Psoas muscle (tissue), 8 donors: Measurements from ENCODE around the gene METTL15. TPM values are rescaled to one million over a fixed set of nuclear protein-coding genes. Genes with fewer than 3 reads are reported as not detected.
A peak's percentile ranks its signal among the peaks of the same experiment; 100 is the strongest.

Experiments used
- ATAC-seq, 4 donors: fragments of 200-7000 bp; cut with Tn5 transposase; one replicate each; pipeline ENCODE4 v1.9.1; 2020; ENCODE audit warnings: moderate library complexity in 3 of 4, mild to moderate bottlenecking in 2 of 4
- DNase-seq, 2 donors: peaks; one replicate each; pipeline ENCODE4 v3.0.0-alpha.2; 2020
- H3K27ac ChIP-seq: fragments of 200-600 bp; one replicate; pipeline ENCODE4 v1.8.0; 2022
- H3K27me3 ChIP-seq, 3 donors: fragments of 200-600 bp in 1 of 3; one replicate each; pipeline versions ENCODE4 v1.6.1 to v1.8.0; 2013 to 2022; ENCODE audit warnings: low read length in 2 of 3, mild to moderate bottlenecking in 2 of 3, moderate library complexity in 1 of 3; ENCODE audit not compliant: insufficient read depth in 3 of 3
- H3K36me3 ChIP-seq, 2 donors: fragments of 200-600 bp in 1 of 2; one replicate each; pipeline versions ENCODE4 v1.6.1 to v1.8.0; 2013 to 2022; ENCODE audit warnings: low read depth in 1 of 2, mild to moderate bottlenecking in 1 of 2, moderate library complexity in 1 of 2; ENCODE audit not compliant: insufficient read depth in 1 of 2
- H3K4me1 ChIP-seq: fragments of 200-600 bp; one replicate; pipeline ENCODE4 v1.8.0; 2022
- H3K4me3 ChIP-seq: fragments of 200-600 bp; one replicate; pipeline ENCODE4 v1.8.0; 2022; ENCODE audit warnings: mild to moderate bottlenecking
- H3K9me3 ChIP-seq: fragments of 200-600 bp; one replicate; pipeline ENCODE4 v1.8.0; 2022
- WGBS, 3 donors: extraction: QIAGEN DNeasy Blood & Tissue Kit; methylation state at CpG; one replicate each; pipeline versions ENCODE4 v1.1.6 to v1.1.7; 2013; 5-methylcytosine and 5-hydroxymethylcytosine counted together
- intact Hi-C, 2 donors: fragments of 100-400 bp; cut with DNase I; formaldehyde crosslinking; loops; one replicate each; pipeline versions ENCODE4 v1.11.0 to v1.14.2; 2022
- polyA plus RNA-seq, 3 donors: library from polyadenylated mRNA; stranded (reverse); fragments of 200-250 nt; gene quantifications; one replicate each; pipeline ENCODE4 v1.2.3, GENCODE V29; 2013
- total RNA-seq, 4 donors: library from RNA; stranded (reverse); fragmentation: NEBNext Ultra II Directional in 2 of 4; extraction: Animal tissue kit (Norgen Biotek cat#: 25700) in 2 of 4; gene quantifications; one replicate each; pipeline versions ENCODE4 v1.2.1 to v1.2.4, GENCODE V29; 2021 to 2023
- TF ChIP-seq, protein P1 (sequence below): fragments of 200-600 bp; IDR thresholded peaks from one replicate; pipeline ENCODE4 v1.8.0; 2022; ENCODE audit warnings: antibody characterized with exemption
- donor health status: healthy with polysubstance abuse.
- donor health status: DM: no; HTN: no; CAD: no; lungs with moderate emphysema.
- donor health status: Bipolar disorder and iron deficiency.
- donor health status: healthy.
- donor health status: DM: yes; HTN: yes; CAD: no.
- donor health status: DM: no; HTN: no; CAD: no.
- donor health status: DM: no; HTN: no; CAD: no.
- donor health status: DM: yes; HTN: yes; CAD: no.

The METTL15 gene
- total and polyA plus RNA-seq, 7 donors: 3.6 to 9.5 (median 8.4) TPM

DNA sequence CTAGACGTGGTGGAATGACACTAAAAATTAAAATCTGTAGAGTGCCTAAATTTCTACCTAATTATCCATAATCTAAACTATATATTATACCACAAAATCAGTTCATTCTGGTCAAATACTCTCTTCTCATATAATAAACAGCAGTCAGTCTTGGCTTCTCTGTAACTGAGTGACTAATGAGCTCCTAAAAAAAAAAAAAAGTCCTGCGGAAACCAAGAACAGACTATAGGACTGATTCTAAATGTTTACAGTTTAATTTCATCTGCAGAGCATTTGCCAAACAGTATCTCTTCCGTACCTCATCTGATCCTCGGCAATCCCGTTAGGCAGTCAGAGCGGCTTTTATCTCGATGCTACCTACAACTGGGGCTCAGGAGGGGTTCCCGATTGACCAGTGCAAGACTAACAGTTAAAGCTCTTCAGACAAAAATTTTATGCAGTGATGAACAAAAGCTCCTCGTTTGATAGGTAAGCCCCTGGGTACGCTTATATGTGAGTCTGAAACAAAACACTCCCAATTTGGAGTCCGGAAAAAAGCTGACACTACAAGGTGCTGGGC is 918 bp upstream of the METTL15 start:
- ATAC-seq (no peak), DNase-seq (no peak)
- H3K27ac ChIP-seq: peak overlapping the region; percentile 84
- H3K27me3 ChIP-seq: no peaks in the 10 kb centered on the region
- WGBS, 3 donors: 1 to 2% (median 1%) methylated on average over 11 of the region's 11 CpGs
- peaks cover 27% of the 10 kb centered on the region for H3K4me1 ChIP-seq
- H3K9me3 ChIP-seq: no peaks in the 10 kb centered on the region
- H3K36me3 ChIP-seq: no peaks in the 10 kb centered on the region
- H3K4me3 ChIP-seq: peak overlapping the region; percentile 81
- TF ChIP-seq, protein P1, sequence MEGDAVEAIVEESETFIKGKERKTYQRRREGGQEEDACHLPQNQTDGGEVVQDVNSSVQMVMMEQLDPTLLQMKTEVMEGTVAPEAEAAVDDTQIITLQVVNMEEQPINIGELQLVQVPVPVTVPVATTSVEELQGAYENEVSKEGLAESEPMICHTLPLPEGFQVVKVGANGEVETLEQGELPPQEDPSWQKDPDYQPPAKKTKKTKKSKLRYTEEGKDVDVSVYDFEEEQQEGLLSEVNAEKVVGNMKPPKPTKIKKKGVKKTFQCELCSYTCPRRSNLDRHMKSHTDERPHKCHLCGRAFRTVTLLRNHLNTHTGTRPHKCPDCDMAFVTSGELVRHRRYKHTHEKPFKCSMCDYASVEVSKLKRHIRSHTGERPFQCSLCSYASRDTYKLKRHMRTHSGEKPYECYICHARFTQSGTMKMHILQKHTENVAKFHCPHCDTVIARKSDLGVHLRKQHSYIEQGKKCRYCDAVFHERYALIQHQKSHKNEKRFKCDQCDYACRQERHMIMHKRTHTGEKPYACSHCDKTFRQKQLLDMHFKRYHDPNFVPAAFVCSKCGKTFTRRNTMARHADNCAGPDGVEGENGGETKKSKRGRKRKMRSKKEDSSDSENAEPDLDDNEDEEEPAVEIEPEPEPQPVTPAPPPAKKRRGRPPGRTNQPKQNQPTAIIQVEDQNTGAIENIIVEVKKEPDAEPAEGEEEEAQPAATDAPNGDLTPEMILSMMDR: no peak
- intact Hi-C loops: loop anchor here in 1 of 2 donors (5.0 kb wide), 1 partner anchor 600 kb away; the partner anchor contains the start of gene LIN7C

DNA sequence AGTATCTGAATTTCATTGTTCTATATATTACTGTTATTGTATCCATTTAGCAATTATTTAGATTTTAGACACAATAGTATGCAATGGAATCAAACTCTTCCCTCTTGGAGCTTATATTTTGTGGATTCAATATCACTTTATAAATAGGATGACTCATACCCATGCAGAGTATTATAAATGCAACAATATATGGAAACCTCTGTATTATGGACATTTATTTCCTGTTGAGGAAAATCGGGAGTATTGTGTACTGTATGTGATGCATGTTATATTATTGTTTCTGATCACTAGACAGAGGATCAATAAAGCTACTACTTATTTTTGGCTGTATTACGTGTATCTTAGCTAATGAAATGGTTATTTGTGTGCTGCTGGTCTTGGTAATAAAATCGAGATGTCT is 770 bp downstream of the METTL15 start:
- TF ChIP-seq, protein P1: no peak
- no peak for DNase-seq
- peak overlapping the region; percentile 84 for H3K27ac ChIP-seq
- H3K4me3 ChIP-seq: peak overlapping the region; percentile 81
- H3K36me3 ChIP-seq: peaks cover 0 to 5% of the 10 kb centered on the region in 2 donors
- no peak for ATAC-seq
- H3K9me3 ChIP-seq: no peaks in the 10 kb centered on the region
- 52 to 57% (median 52%) methylated on average over 3 of the region's 3 CpGs for WGBS, 3 donors
- peaks cover 27% of the 10 kb centered on the region for H3K4me1 ChIP-seq
- intact Hi-C loops: loop anchor here in 1 of 2 donors (5.0 kb wide), 1 partner anchor 602 kb away; the partner anchor contains the start of gene LIN7C
- H3K27me3 ChIP-seq: no peaks in the 10 kb centered on the region

DNA sequence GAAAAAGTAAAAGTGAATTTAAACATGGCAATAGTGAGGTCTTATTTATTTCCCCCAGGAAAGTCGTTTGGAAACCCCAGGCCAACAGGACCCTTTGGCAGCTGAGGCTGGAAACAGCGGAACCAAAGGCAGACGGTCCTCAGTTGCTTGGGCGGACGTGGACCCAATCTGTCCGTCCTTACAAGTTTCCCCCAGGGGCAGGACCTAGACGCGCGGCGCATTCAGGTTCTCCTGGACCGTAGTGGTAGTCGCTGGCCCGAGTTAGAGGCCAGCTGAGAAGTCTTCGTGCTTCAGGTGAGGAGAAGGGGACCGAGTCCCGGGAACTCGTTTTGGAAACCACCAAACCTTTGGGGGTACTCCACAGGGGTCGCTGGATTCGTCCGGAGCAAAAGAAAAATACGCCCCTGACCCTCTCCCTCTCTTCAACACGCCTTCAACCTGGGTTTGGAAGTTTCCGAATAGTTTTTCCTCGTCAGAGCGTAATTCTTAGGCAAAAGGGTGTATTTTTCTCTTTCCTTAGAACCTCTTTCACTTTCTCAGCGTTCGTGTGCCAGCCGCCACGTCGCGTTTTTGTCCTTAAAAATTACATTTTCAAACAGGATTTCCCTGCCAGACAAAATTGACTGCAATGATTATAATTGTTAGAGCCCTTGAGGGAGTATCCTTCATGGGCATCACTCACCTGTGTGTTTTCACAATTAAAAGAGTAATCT is 2.1 kb downstream of the METTL15 start:
- DNase-seq (peak; percentile 63 to 84), ATAC-seq (peak; percentile 47 to 77 (median 64))
- Histone ChIP-seq H3K27ac (peak overlapping the region; percentile 84), H3K9me3 (no peaks in the 10 kb centered on the region), H3K4me1 (peaks cover 27% of the 10 kb centered on the region), H3K4me3 (peak overlapping the region; percentile 81), H3K36me3 (peaks cover 0 to 17% of the 10 kb centered on the region in 2 donors), H3K27me3 (no peaks in the 10 kb centered on the region)
- TF ChIP-seq, protein P1: no peak
- 0 to 1% (median 0%) methylated on average over 31 of the region's 31 CpGs for WGBS, 3 donors
- intact Hi-C loops: no loop called here

DNA sequence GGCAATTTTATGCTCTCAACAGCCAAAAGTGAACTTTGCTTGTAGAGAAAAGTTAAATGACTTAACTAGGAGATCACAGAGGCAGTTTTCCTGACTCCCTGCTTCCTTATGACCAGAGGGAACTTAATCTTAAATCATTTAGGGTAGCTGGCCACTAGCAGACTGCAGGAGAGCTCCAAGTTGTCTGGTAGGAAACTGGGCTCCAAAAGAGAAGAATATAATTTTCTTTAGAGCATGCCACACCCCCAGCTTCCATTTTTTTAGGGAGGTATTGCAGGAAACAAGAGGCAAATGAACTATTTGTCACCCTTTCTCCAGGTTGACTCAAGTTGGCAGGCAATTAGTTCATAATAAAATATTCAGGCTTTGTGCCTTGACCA is 2.6 kb downstream of the METTL15 start:
- DNase-seq (no peak), ATAC-seq (no peak)
- intact Hi-C loops: no loop called here
- TF ChIP-seq, protein P1: no peak
- H3K36me3 ChIP-seq: peaks cover 0 to 22% of the 10 kb centered on the region in 2 donors
- peak overlapping the region; percentile 84 for H3K27ac ChIP-seq
- H3K9me3 ChIP-seq: no peaks in the 10 kb centered on the region
- no peaks in the 10 kb centered on the region for H3K27me3 ChIP-seq
- H3K4me1 ChIP-seq: peaks cover 27% of the 10 kb centered on the region
- peak overlapping the region; percentile 81 for H3K4me3 ChIP-seq
